T-cell (primary cell): ENCODE data around the gene DLGAP1. TPM values are rescaled to one million over a fixed set of nuclear protein-coding genes. Genes with fewer than 3 reads are reported as not detected.

ENCODE experiments used
- ATAC-seq, 4 experiments: fragments of 200-7000 bp in 3 of 4; fragments of 150-1000 bp in 1 of 4; cut with Tn5 transposase; replicated peaks in 1 of 4; 1 replicate in 3 of 4; 2 replicates in 1 of 4; pipeline ENCODE4 v1.10.0; 2021; ENCODE audit warnings: moderate library complexity in 3 of 4, mild to moderate bottlenecking in 2 of 4, moderate number of reproducible peaks in 1 of 4
- CTCF ChIA-PET, 2 donors: fragments of 300-600 bp; sonication (Branson Sonifier 250); formaldehyde crosslinking; loops; one replicate each; lab custom pipeline; 2022; ENCODE audit warnings: antibody characterized with exemption in 2 of 2; lab: Charles Lee
- POLR2A ChIA-PET, 2 donors: fragments of 300-600 bp; sonication (Branson Sonifier 250); formaldehyde crosslinking; loops; one replicate each; lab custom pipeline; 2022; ENCODE audit warnings: antibody characterized with exemption in 2 of 2; lab: Charles Lee
- DNase-seq, 35 experiments: peaks; one replicate each; pipeline versions ENCODE4 v3.0.0 to v3.0.0-alpha.2; 2013 to 2023
- H3K27ac ChIP-seq: one replicate; pipeline ENCODE4 v1.5.1; 2013; ENCODE audit warnings: low read length
- H3K27me3 ChIP-seq, 2 experiments: replicated peaks in 1 of 2; 1 replicate in 1 of 2; 2 replicates in 1 of 2; pipeline versions ENCODE4 v1.6.1 to v1.7.0; 2013; ENCODE audit warnings: low read length in 1 of 2, mixed read lengths in 1 of 2; ENCODE audit not compliant: control insufficient read depth in 2 of 2, insufficient read depth in 2 of 2; ENCODE audit errors: extremely low read depth in 1 of 2
- H3K36me3 ChIP-seq, 2 donors: 1 replicate in 1 of 2; 2 replicates in 1 of 2; pipeline versions ENCODE4 v1.6.1 to v1.7.0; 2013; ENCODE audit warnings: low read length in 1 of 2; ENCODE audit not compliant: control insufficient read depth in 2 of 2, insufficient read depth in 1 of 2; ENCODE audit errors: extremely low read depth in 1 of 2
- H3K4me1 ChIP-seq, 2 experiments: 1 replicate in 1 of 2; 2 replicates in 1 of 2; pipeline versions ENCODE4 v1.6.1 to v1.7.0; 2013; ENCODE audit warnings: low read length in 2 of 2, mixed read lengths in 1 of 2; ENCODE audit not compliant: insufficient read depth in 2 of 2, control insufficient read depth in 1 of 2; ENCODE audit errors: extremely low read depth in 1 of 2
- H3K4me3 ChIP-seq, 2 donors: 1 replicate in 1 of 2; 2 replicates in 1 of 2; pipeline versions ENCODE4 v1.5.1 to v1.7.0; 2013; ENCODE audit warnings: mild to moderate bottlenecking in 2 of 2, low read length in 1 of 2, moderate library complexity in 1 of 2; ENCODE audit not compliant: control insufficient read depth in 1 of 2; ENCODE audit errors: extremely low read depth in 1 of 2
- H3K9me3 ChIP-seq: 2 replicates; pipeline ENCODE4 v1.7.0; 2013
- H3K27ac Mint-ChIP-seq, 2 donors: one replicate each; pipeline ENCODE4 v1.8.0; 2020 to 2021; ENCODE audit warnings: mild to moderate bottlenecking in 2 of 2, mixed read lengths in 2 of 2
- H3K27me3 Mint-ChIP-seq, 2 donors: one replicate each; pipeline ENCODE4 v1.8.0; 2021 to 2022; ENCODE audit warnings: mixed read lengths in 2 of 2
- H3K36me3 Mint-ChIP-seq: one replicate; pipeline ENCODE4 v1.8.0; 2021; ENCODE audit warnings: mixed read lengths
- H3K4me1 Mint-ChIP-seq, 3 donors: one replicate each; pipeline ENCODE4 v1.8.0; 2020 to 2022; ENCODE audit warnings: mixed read lengths in 3 of 3, mild to moderate bottlenecking in 1 of 3
- H3K4me3 Mint-ChIP-seq, 3 donors: one replicate each; pipeline ENCODE4 v1.8.0; 2020 to 2022; ENCODE audit warnings: mild to moderate bottlenecking in 3 of 3, mixed read lengths in 3 of 3, moderate library complexity in 3 of 3
- H3K9me3 Mint-ChIP-seq, 3 donors: one replicate each; pipeline ENCODE4 v1.8.0; 2020 to 2022; ENCODE audit warnings: mixed read lengths in 3 of 3
- WGBS: methylation state at CpG from one replicate; pipeline ENCODE4 v1.1.5; 2013; ENCODE audit warnings: missing lambda C conversion rate; ENCODE audit not compliant: insufficient coverage; 5-methylcytosine and 5-hydroxymethylcytosine counted together
- total RNA-seq, 35 experiments: library from RNA in 6 of 35; stranded (reverse) in 6 of 35; fragments of 120-200 nt in 1 of 35; gene quantifications; one replicate each; pipeline versions ENCODE4 v1.2.1 to v1.2.4 and lab custom pipeline; 2013 to 2026

The DLGAP1 gene
- total RNA-seq, 5 donors from 2014 or later (not counting 1 experiment from before 2014, with no cell fraction given) = 0.25 to 1.8 (median 0.26) TPM

DNA sequence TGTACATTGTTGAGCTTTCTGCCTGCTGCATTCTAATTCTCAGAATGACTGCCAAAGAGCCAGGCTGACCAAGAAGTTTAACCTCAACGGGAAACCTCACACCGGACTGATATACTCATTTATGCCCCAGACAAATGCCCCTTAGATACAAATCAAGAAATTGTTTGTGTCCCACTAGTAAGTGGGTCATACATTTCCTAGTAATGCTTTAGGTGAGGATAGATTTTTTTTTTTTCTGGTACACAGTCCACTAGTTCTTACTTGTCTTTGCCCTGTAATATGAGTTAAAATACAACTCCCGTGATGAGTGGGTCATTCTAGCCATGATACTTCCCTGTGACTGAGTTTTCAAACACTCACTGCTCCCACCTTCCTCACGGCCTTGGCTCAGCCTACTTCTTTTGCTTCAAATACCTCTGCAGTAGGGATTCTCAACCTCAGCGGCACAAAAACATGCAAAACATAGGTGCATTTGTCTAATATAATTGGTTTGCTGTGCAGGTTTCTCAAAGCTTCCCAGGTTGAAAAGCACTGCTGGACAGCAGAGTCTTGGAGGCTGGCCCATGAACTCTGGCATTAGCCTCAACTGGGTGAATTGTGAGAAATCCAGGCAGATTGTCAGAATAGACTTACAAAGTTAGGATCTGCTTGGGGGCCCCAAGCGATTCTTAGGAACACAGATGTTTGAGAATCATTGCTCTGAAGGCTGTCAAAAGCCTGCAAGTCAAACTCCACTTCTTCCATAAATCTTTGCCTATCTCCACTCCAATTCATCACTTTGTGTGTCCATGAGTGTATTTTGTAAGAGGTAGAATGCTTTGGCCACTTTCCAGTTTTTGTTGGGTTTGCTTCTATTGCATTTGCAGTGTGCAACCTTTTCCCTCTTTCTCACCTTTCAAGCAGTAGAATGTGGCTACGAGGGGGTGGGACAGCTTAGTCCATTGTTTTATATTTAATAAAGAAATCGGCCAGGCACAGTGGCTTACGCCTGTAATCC lies 969.7 kb downstream of the DLGAP1 start:
- ChIA-PET POLR2A (no interaction called here), CTCF (no interaction called here)
- no peak overlapping the region for H3K27ac Mint-ChIP-seq

DNA sequence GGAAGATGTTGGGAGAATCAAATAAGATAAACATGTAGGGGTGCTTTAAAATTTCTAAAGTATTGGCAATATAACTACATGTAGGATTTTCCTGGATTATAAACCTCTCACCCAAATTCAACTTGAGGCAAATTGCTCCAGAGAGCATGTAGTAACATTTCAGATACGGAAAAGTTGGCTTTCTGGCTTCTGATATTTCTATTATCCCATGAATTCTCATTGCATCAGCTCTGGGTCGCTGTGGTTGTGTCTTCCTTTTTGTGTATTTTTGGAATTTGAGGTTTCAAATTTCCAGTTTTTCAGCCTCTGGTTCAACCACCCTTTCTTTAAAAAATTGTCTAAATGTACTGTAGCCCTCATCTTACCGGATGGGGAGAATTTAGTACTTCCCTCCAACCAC lies 972.8 kb downstream of the DLGAP1 start:
- Mint-ChIP-seq H3K4me3 (no peak overlapping the region), H3K9me3 (no peaks in the 10 kb centered on the region), H3K27ac (no peak overlapping the region), H3K36me3 (no peaks in the 10 kb centered on the region), H3K27me3 (no peaks in the 10 kb centered on the region), H3K4me1 (no peaks in the 10 kb centered on the region)
- Histone ChIP-seq H3K27ac (no peak overlapping the region), H3K27me3 (no peaks in the 10 kb centered on the region), H3K36me3 (no peaks in the 10 kb centered on the region), H3K4me1 (no peaks in the 10 kb centered on the region), H3K4me3 (no peak overlapping the region), H3K9me3 (no peaks in the 10 kb centered on the region)
- no peak for DNase-seq
- no peak for ATAC-seq
- ChIA-PET CTCF (interaction anchor here in 1 of 2 donors (0.8 kb wide), 2 partner anchors 12 to 112 kb away, joined by 3 to 4 read pairs; no protein-coding TSS in a partner anchor), POLR2A (interaction anchor here in 1 of 2 donors (0.5 kb wide), 1 partner anchor 36 kb away, joined by 6 read pairs; no protein-coding TSS in a partner anchor)
- no CpG with 5 or more reads among the region's 3 CpGs for WGBS

More for the DNA sequence above, 969.7 kb downstream of the DLGAP1 start:
- no CpG with 5 or more reads among the region's 9 CpGs for WGBS
- Mint-ChIP-seq H3K9me3 (no peaks in the 10 kb centered on the region), H3K27me3 (peaks cover 0 to 4% of the 10 kb centered on the region in 2 donors), H3K4me1 (no peaks in the 10 kb centered on the region), H3K36me3 (no peaks in the 10 kb centered on the region), H3K4me3 (no peak overlapping the region)
- no peak overlapping the region for H3K27ac ChIP-seq
- DNase-seq = no peak
- H3K4me3 ChIP-seq = no peak overlapping the region
- no peaks in the 10 kb centered on the region for H3K27me3 ChIP-seq
- H3K9me3 ChIP-seq = no peaks in the 10 kb centered on the region
- H3K4me1 ChIP-seq = no peaks in the 10 kb centered on the region
- no peaks in the 10 kb centered on the region for H3K36me3 ChIP-seq
- no peak for ATAC-seq

DNA sequence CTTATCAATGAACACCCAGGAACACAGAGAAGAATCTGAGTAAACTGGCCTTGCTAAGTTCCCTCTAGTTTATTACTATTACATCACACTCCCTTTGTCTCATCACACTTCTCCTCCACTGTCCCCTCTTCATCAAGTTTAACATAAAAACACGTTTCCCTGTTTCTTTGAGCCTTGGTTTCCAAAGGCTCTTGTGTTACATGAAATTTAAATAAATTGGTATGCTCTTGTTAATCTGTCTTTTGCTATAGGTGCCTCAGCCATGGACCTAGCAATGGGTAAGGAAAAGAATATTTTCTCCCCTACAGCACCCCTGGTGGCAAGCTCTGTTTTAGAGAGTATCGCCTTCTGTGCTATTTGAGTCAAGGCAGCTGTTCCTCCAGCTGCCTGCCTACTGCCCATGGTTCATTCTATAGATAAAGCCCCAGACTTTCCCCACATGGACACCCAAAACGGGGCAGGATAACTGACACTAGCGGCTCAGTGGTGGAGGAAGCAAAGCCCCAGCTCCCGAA lies 973.4 kb downstream of the DLGAP1 start:
- no peaks in the 10 kb centered on the region for H3K36me3 Mint-ChIP-seq
- CTCF ChIA-PET = interaction anchor here in 1 of 2 donors (0.8 kb wide), 2 partner anchors 13 to 113 kb away, joined by 3 to 4 read pairs; no protein-coding TSS in a partner anchor
- no CpG with 5 or more reads among the region's 5 CpGs for WGBS
- H3K9me3 Mint-ChIP-seq = no peaks in the 10 kb centered on the region
- no peak overlapping the region for H3K4me3 Mint-ChIP-seq
- no peaks in the 10 kb centered on the region for H3K27me3 Mint-ChIP-seq
- H3K9me3 ChIP-seq = no peaks in the 10 kb centered on the region
- H3K36me3 ChIP-seq = no peaks in the 10 kb centered on the region
- no peaks in the 10 kb centered on the region for H3K4me1 Mint-ChIP-seq
- peak in 11 of 35 experiments; percentile 12 to 49 (median 17) for DNase-seq
- no peak overlapping the region for H3K27ac Mint-ChIP-seq
- ATAC-seq = peak in 2 of 4 experiments; percentile 58 to 60
- H3K4me1 ChIP-seq = no peaks in the 10 kb centered on the region
- no peaks in the 10 kb centered on the region for H3K27me3 ChIP-seq
- H3K4me3 ChIP-seq = no peak overlapping the region
- no peak overlapping the region for H3K27ac ChIP-seq
- POLR2A ChIA-PET = interaction anchor here (0.5 to 0.6 kb wide), 2 partner anchors 36 to 114 kb away, joined by 4 to 6 read pairs; no protein-coding TSS in a partner anchor

DNA sequence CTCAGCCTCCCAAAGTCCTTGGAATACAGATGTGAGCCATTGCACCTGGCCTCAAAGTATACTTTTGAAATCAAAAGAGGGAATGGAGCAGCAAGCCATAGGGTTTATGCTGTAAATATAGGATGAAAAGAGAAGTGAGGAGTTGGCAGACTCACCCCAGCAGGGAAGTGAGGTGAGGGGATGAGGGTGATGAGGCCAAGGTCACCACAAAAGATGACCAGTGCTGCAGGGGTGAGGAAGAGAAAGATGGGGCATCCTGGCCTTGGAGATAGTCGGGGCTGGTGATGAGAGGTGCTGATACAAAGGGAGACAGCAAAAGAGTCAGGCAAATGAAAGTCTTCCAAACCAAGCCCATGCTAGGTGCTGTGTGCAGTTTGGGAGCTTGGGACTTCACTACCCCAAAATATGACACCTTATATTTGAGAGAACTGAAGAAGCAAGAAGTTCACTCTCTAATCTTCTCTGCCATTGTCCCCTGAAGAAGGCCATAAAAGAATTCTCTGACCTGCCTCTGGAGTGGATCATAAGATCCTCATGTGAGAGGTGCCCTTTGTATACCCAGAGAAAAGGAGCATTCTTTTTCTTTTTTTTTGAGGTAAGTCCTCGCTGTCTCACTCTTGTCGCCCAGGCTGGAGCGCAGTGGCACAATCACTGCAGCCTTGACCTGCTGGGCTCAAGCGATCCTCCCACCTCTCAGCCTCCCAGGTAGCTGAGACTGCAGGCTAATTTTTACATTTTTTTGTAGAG lies 974.1 kb downstream of the DLGAP1 start:
- Histone ChIP-seq H3K9me3 (no peaks in the 10 kb centered on the region), H3K4me3 (no peak overlapping the region), H3K27me3 (no peaks in the 10 kb centered on the region), H3K27ac (no peak overlapping the region), H3K4me1 (no peaks in the 10 kb centered on the region), H3K36me3 (no peaks in the 10 kb centered on the region)
- ATAC-seq (no peak), DNase-seq (no peak)
- Mint-ChIP-seq H3K9me3 (no peaks in the 10 kb centered on the region), H3K27ac (no peak overlapping the region), H3K27me3 (no peaks in the 10 kb centered on the region), H3K4me1 (no peaks in the 10 kb centered on the region), H3K4me3 (no peak overlapping the region), H3K36me3 (no peaks in the 10 kb centered on the region)
- ChIA-PET CTCF (interaction anchor here (0.6 to 1.0 kb wide), 3 partner anchors 13 to 151 kb away, joined by 3 to 7 read pairs (median 3); no protein-coding TSS in a partner anchor), POLR2A (no interaction called here)
- 93% methylated on average over 4 of the region's 5 CpGs for WGBS

DNA sequence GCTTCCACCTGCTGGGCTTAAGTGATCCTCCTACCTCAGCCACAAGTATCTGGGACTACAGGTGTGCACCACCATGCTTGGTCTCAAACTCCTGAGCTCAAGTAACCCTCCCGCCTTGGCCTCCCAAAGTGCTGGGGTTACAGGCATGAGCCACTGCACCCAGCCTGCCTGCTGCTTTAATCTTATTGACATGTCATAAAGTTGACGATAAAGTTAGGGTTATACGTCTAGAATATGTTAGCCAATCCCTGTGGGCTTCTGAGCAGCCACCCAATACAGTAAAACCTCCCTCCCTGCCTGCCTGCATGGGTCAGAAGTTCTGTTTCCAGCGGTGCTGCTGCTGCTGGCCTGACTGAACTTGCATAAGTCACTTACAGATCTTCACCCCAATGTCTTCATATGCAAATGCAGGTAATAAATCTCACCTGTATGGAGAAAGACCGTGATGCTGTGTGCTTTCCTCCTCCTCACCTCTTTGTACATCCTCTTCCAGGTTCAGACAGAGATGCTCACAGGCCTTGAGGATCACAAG lies 975.1 kb downstream of the DLGAP1 start:
- DNase-seq = no peak
- Histone ChIP-seq H3K9me3 (no peaks in the 10 kb centered on the region), H3K4me3 (no peak overlapping the region), H3K4me1 (no peaks in the 10 kb centered on the region), H3K27me3 (no peaks in the 10 kb centered on the region), H3K36me3 (no peaks in the 10 kb centered on the region), H3K27ac (no peak overlapping the region)
- WGBS = 92% methylated on average over 2 of the region's 5 CpGs
- no peaks in the 10 kb centered on the region for H3K36me3 Mint-ChIP-seq
- ATAC-seq = no peak
- H3K27me3 Mint-ChIP-seq = no peaks in the 10 kb centered on the region
- no peak overlapping the region for H3K27ac Mint-ChIP-seq
- H3K9me3 Mint-ChIP-seq = no peaks in the 10 kb centered on the region
- H3K4me3 Mint-ChIP-seq = no peak overlapping the region
- ChIA-PET POLR2A (no interaction called here), CTCF (no interaction called here)
- H3K4me1 Mint-ChIP-seq = no peaks in the 10 kb centered on the region
